Activated B cell treated with CpG ODN at 0.5 μM for 24 hours (primary cell): ENCODE measurements around the gene TAF1B. TPM values are rescaled to one million over a fixed set of nuclear protein-coding genes. Genes with fewer than 3 reads are reported as not detected.

Experiments
- ATAC-seq: fragments of 200-7000 bp; cut with Tn5 transposase; one replicate; pipeline ENCODE4 v1.10.0; 2021; ENCODE audit warnings: low read depth, mild to moderate bottlenecking, moderate library complexity
- CTCF ChIA-PET: fragments of 350-600 bp; sonication (Branson Sonifier 250); formaldehyde crosslinking; loops from one replicate; lab custom pipeline; 2021; ENCODE audit warnings: antibody characterized with exemption; lab: Charles Lee
- POLR2A ChIA-PET: fragments of 350-600 bp; sonication (Branson Sonifier 250); formaldehyde crosslinking; loops from one replicate; lab custom pipeline; 2021; ENCODE audit warnings: antibody characterized with exemption; lab: Charles Lee
- DNase-seq: peaks from one replicate; pipeline ENCODE4 v3.0.0; 2022
- H3K27ac Mint-ChIP-seq: one replicate; pipeline ENCODE4 v1.8.0; 2020; ENCODE audit warnings: mixed read lengths
- H3K27me3 Mint-ChIP-seq: one replicate; pipeline ENCODE4 v1.8.0; 2021; ENCODE audit warnings: mixed read lengths
- H3K36me3 Mint-ChIP-seq: one replicate; pipeline ENCODE4 v1.8.0; 2021; ENCODE audit warnings: low read depth, mixed read lengths
- H3K4me1 Mint-ChIP-seq: one replicate; pipeline ENCODE4 v1.8.0; 2021; ENCODE audit warnings: mixed read lengths
- H3K4me3 Mint-ChIP-seq: one replicate; pipeline ENCODE4 v1.8.0; 2020; ENCODE audit warnings: mild to moderate bottlenecking, mixed read lengths
- H3K9me3 Mint-ChIP-seq: one replicate; pipeline ENCODE4 v1.8.0; 2020; ENCODE audit warnings: mixed read lengths
- CTCF ChIP-seq: fragments of 200-600 bp; IDR thresholded peaks from one replicate; pipeline ENCODE4 v1.8.0; 2022; ENCODE audit warnings: antibody characterized with exemption, mild to moderate bottlenecking
- intact Hi-C: fragments of 100-400 bp; cut with micrococcal nuclease; formaldehyde crosslinking; loops from one replicate; pipeline ENCODE4 v1.15.1; 2024
- total RNA-seq: library from RNA; stranded (reverse); gene quantifications from 2 replicates; pipeline ENCODE4 v1.2.3, GENCODE V29; 2022

Gene TAF1B
- total RNA-seq, 1 donor from 2014 or later = 28.7 TPM

DNA sequence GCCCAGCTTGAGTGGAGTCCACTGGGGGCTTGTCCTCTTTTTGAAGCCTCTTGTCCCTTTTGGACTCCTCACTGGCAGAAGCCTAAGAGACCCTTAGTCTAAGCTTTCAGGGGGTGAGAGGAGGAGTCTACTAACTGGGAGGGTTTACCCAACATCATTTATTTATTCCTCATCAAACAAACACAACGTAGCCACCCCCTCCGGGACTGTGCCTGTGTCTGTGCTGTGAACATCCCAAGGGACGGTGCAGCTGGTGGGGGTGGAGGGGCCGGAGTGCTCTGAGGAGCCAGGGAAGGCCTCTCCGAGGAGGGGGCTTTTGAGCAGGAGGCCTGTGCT is 42.7 kb upstream of the TAF1B start:
- DNase-seq = no peak
- ChIA-PET CTCF (interaction anchor here (0.6 to 2.0 kb wide), 6 partner anchors 11 to 248 kb away, joined by 3 to 18 read pairs (median 3); partner anchors contain the start of gene TAF1B), POLR2A (no interaction called here)
- no peaks in the 10 kb centered on the region for H3K9me3 Mint-ChIP-seq
- no peak for ATAC-seq
- TF ChIP-seq CTCF = no peak
- no peak overlapping the region for H3K4me3 Mint-ChIP-seq
- H3K36me3 Mint-ChIP-seq = no peaks in the 10 kb centered on the region
- H3K27ac Mint-ChIP-seq = no peak overlapping the region
- intact Hi-C loops = no loop called here
- H3K4me1 Mint-ChIP-seq = peaks cover 20% of the 10 kb centered on the region
- peaks cover 5% of the 10 kb centered on the region for H3K27me3 Mint-ChIP-seq

DNA sequence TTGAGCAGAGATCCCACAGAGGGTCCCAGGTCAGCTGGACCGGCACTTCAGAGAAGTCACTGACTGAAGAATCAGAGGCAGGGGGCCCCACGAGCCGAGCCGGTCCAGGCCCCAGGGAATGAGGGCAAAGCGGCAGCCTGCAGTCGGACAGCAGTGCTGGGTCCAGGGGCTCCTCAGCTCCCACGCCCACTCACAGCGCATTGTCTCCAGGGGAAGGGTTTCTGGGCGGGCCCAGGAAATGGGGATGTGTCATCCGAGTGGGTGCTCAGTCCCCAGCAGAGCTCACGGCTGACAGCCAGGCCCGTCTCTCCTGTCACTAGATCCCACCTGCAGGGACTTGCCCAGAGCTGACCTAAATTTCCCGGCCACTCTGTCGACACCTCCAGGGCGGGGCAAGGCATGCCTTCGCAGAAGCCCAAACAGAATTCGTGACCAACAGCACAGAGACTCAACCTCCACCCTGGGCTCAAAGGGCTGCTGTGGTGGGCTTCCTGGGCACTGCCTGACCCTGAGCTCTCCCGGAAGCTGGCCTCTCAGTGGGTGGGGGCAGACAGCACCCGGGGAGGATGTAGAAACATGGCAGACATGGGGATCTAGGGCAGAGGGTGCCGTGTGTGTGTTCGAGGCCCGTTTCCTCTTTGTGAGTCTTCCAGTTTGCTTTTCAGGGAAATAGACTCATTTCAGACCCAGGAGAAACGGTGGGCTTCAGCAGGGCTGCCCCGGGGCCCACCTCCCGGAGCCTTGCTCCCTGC is 42.1 kb upstream of the TAF1B start:
- Mint-ChIP-seq H3K9me3 (no peaks in the 10 kb centered on the region), H3K36me3 (no peaks in the 10 kb centered on the region), H3K4me1 (peaks cover 20% of the 10 kb centered on the region), H3K27ac (no peak overlapping the region), H3K4me3 (no peak overlapping the region), H3K27me3 (peaks cover 6% of the 10 kb centered on the region)
- DNase-seq (no peak), ATAC-seq (peak; percentile 20)
- TF ChIP-seq CTCF = no peak
- CTCF ChIA-PET = interaction anchor here (1.0 to 1.2 kb wide), 2 partner anchors 13 to 14 kb away, joined by 3 to 4 read pairs; no protein-coding TSS in a partner anchor
- intact Hi-C loops = no loop called here
- POLR2A ChIA-PET = no interaction called here

DNA sequence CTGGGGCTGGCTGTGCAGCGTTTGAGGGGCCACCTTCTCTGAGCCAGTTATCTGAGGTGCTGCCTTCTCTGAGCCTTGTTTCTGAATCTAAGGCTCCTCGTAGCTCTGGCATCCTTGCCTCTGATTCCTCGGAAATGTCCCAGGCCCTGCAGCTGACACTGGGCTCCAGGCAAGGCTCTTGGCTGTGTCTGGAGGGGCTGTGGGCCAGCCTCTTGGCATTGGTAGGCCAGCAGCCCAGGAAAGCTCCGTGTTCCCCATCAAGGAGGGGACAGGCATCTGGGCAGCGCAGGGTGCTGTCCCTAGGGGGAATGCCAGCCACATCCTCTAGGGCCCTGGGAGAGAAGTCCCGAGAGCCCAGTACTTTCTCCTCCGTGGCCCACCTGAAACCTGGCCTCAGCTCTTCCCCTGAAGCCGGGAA is 40.7 kb upstream of the TAF1B start:
- TF ChIP-seq CTCF = no peak
- no peaks in the 10 kb centered on the region for H3K9me3 Mint-ChIP-seq
- H3K4me1 Mint-ChIP-seq = peaks cover 20% of the 10 kb centered on the region
- H3K27ac Mint-ChIP-seq = no peak overlapping the region
- peaks cover 9% of the 10 kb centered on the region for H3K27me3 Mint-ChIP-seq
- no peaks in the 10 kb centered on the region for H3K36me3 Mint-ChIP-seq
- ChIA-PET POLR2A (no interaction called here), CTCF (no interaction called here)
- H3K4me3 Mint-ChIP-seq = no peak overlapping the region
- intact Hi-C loops = no loop called here
- no peak for DNase-seq
- ATAC-seq = no peak

- no peak overlapping the region for H3K4me3 Mint-ChIP-seq
- H3K4me1 Mint-ChIP-seq = peaks cover 20% of the 10 kb centered on the region
- no peaks in the 10 kb centered on the region for H3K36me3 Mint-ChIP-seq
- no peak for TF ChIP-seq CTCF
- peaks cover 12% of the 10 kb centered on the region for H3K27me3 Mint-ChIP-seq
- CTCF ChIA-PET = no interaction called here
- POLR2A ChIA-PET = no interaction called here
- intact Hi-C loops = no loop called here
- no peak overlapping the region for H3K27ac Mint-ChIP-seq
- DNase-seq = no peak
- H3K9me3 Mint-ChIP-seq = no peaks in the 10 kb centered on the region
- no peak for ATAC-seq
These were observed 40.1 kb upstream of the TAF1B start for GRCh38 chr2:9803023-9803805.
